ENCODE results near the gene SMARCA5.
A peak's percentile ranks its signal among the peaks of the same experiment; 100 is the strongest.

Gene SMARCA5

GRCh38 chr4:143512978-143513313, 556 bp upstream of the SMARCA5 start:
- CTCF ChIA-PET = interaction anchor here (0.6 kb wide), 1 partner anchor 611 kb away, joined by 4 read pairs; no protein-coding TSS in a partner anchor
- H3K27ac ChIP-seq (ENCODE audit: extremely low read depth, low read depth, low read length) = no peak overlapping the region
- H3K9me3 ChIP-seq (ENCODE audit: control insufficient read depth, insufficient read depth, low read depth, low read length) = no peaks in the 10 kb centered on the region
- no peaks in the 10 kb centered on the region for H3K4me1 ChIP-seq (ENCODE audit: control insufficient read depth, insufficient read depth, low read length)
- POLR2A ChIA-PET = interaction anchor here (0.6 to 1.2 kb wide), 6 partner anchors 10 to 528 kb away, joined by 3 to 6 read pairs (median 4); partner anchors contain the start of gene GAB1
- TF ChIP-seq ZNF148 (tag by site-specific recombination; IDR thresholded peaks at IDR 0.05; ENCODE audit: borderline replicate concordance) = no peak
- no peak for TF ChIP-seq ZFP37 (tag by site-specific recombination; IDR thresholded peaks at IDR 0.05)
- no peak for TF ChIP-seq PATZ1 (tag by site-specific recombination; IDR thresholded peaks at IDR 0.05)
- peak; percentile 87 for TF ChIP-seq ZNF362 (tag by site-specific recombination; IDR thresholded peaks at IDR 0.05)
- no peak for TF ChIP-seq BCL6B (tag by site-specific recombination; IDR thresholded peaks at IDR 0.05)
- peak; percentile 91 for TF ChIP-seq ZBTB21 (tag by site-specific recombination; IDR thresholded peaks at IDR 0.05)
- TF ChIP-seq ZNF335 (tag by site-specific recombination; conservative IDR thresholded peaks at IDR 0.05) = peak; percentile 79
- peak; percentile 89 for TF ChIP-seq ZNF629 (tag by site-specific recombination; IDR thresholded peaks at IDR 0.05)
- H3K4me3 ChIP-seq (ENCODE audit: low read depth, low read length) = peak overlapping the region; percentile 40
- H3K36me3 ChIP-seq (ENCODE audit: control insufficient read depth in 2 of 2, insufficient read depth in 1 of 2, low read length in 2 of 2) = peaks cover 0 to 18% of the 10 kb centered on the region in 2 experiments; a peak in 2 of 3 replicates

- Histone ChIP-seq H3K4me3 (ENCODE audit: low read depth, low read length) (peak overlapping the region; percentile 92), H3K4me1 (ENCODE audit: control insufficient read depth, insufficient read depth, low read length) (no peaks in the 10 kb centered on the region), H3K9me3 (ENCODE audit: control insufficient read depth, insufficient read depth, low read depth, low read length) (no peaks in the 10 kb centered on the region), H3K27ac (ENCODE audit: extremely low read depth, low read depth, low read length) (peak overlapping the region; percentile 85), H3K36me3 (ENCODE audit: control insufficient read depth in 2 of 2, insufficient read depth in 1 of 2, low read length in 2 of 2) (peaks cover 3 to 28% of the 10 kb centered on the region in 2 experiments; a peak in 2 of 3 replicates)
- ChIA-PET CTCF (interaction anchor here (0.7 kb wide), 1 partner anchor 37 kb away, joined by 3 read pairs; no protein-coding TSS in a partner anchor), POLR2A (interaction anchor here (1.1 kb wide), 1 partner anchor 9 kb away, joined by 3 read pairs; no protein-coding TSS in a partner anchor)
- TF ChIP-seq SETDB1 (IDR thresholded peaks at IDR 0.05; ENCODE audit: insufficient read length, low read length) (no peak), ZNF416 (tag by site-specific recombination; IDR thresholded peaks at IDR 0.05) (no peak), TCF7L2 (IDR thresholded peaks at IDR 0.05; ENCODE audit: borderline replicate concordance, low read depth, low read length) (no peak), ZNF324 (tag by site-specific recombination; IDR thresholded peaks at IDR 0.05) (no peak), ZNF132 (tag by site-specific recombination; IDR thresholded peaks at IDR 0.05; ENCODE audit: borderline replicate concordance) (no peak)
These were observed 630 bp downstream of the SMARCA5 start for GRCh38 chr4:143514169-143514495.

GRCh38 chr4:143514497-143514896, 995 bp downstream of the SMARCA5 start:
- CTCF ChIA-PET = interaction anchor here (0.6 to 0.7 kb wide), 2 partner anchors 37 to 1456 kb away, joined by 3 read pairs; no protein-coding TSS in a partner anchor
- no peaks in the 10 kb centered on the region for H3K4me1 ChIP-seq (ENCODE audit: control insufficient read depth, insufficient read depth, low read length)
- peak overlapping the region; percentile 92 for H3K4me3 ChIP-seq (ENCODE audit: low read depth, low read length)
- peak overlapping the region; percentile 85 for H3K27ac ChIP-seq (ENCODE audit: extremely low read depth, low read depth, low read length)
- POLR2A ChIA-PET = no interaction called here
- no peaks in the 10 kb centered on the region for H3K9me3 ChIP-seq (ENCODE audit: control insufficient read depth, insufficient read depth, low read depth, low read length)
- peaks cover 3 to 32% of the 10 kb centered on the region in 2 experiments; a peak in 2 of 3 replicates for H3K36me3 ChIP-seq (ENCODE audit: control insufficient read depth in 2 of 2, insufficient read depth in 1 of 2, low read length in 2 of 2)
- TF ChIP-seq PRDM6 (tag by site-specific recombination; IDR thresholded peaks at IDR 0.05) (no peak), ZNF169 (tag by site-specific recombination; IDR thresholded peaks at IDR 0.05) (no peak), ZNF707 (tag by site-specific recombination; IDR thresholded peaks at IDR 0.05) (no peak), ZNF777 (tag by site-specific recombination; IDR thresholded peaks at IDR 0.05; ENCODE audit: borderline replicate concordance) (no peak), ZNF626 (tag by site-specific recombination; IDR thresholded peaks at IDR 0.05) (no peak), BCL11A (tag by site-specific recombination; IDR thresholded peaks at IDR 0.05; ENCODE audit: low read depth) (no peak), ZNF404 (tag by site-specific recombination; IDR thresholded peaks at IDR 0.05) (no peak), ZNF157 (tag by site-specific recombination; IDR thresholded peaks at IDR 0.05) (no peak), SCRT2 (tag by site-specific recombination; IDR thresholded peaks at IDR 0.05) (no peak), EGR2 (tag by site-specific recombination; IDR thresholded peaks at IDR 0.05; ENCODE audit: low read depth) (0 out of 2 replicates have a peak, but pooled peaks have one; percentile 27)
